Activated T-cell treated with anti-CD3 and anti-CD28 coated beads, Interleukin-2, amount 50 U/mL, for 4 hours (primary cell): Measurements from ENCODE around the gene ASTE1. TPM values are rescaled to one million over a fixed set of nuclear protein-coding genes. Genes with fewer than 3 reads are reported as not detected.
"Not testable (repeated sequence)": the region's sequence is repeated elsewhere in the genome, so short reads cannot be mapped to it uniquely, and the experiment has no call there.

Experiments
- ATAC-seq, 2 donors: fragments of 200-7000 bp; cut with Tn5 transposase; one replicate each; pipeline ENCODE4 v1.10.0; 2021
- DNase-seq: peaks from one replicate; pipeline ENCODE4 v3.0.0-alpha.2; 2020
- H3K27me3 Mint-ChIP-seq: one replicate; pipeline ENCODE4 v1.8.0; 2021; ENCODE audit warnings: low read depth, mixed read lengths
- H3K36me3 Mint-ChIP-seq: one replicate; pipeline ENCODE4 v1.8.0; 2022; ENCODE audit warnings: mixed read lengths; ENCODE audit not compliant: insufficient read depth
- H3K4me1 Mint-ChIP-seq: one replicate; pipeline ENCODE4 v1.8.0; 2021; ENCODE audit warnings: low read depth, mixed read lengths
- H3K4me3 Mint-ChIP-seq: one replicate; pipeline ENCODE4 v1.8.0; 2021; ENCODE audit warnings: mild to moderate bottlenecking, moderate library complexity, mixed read lengths
- H3K9me3 Mint-ChIP-seq: one replicate; pipeline ENCODE4 v1.8.0; 2021; ENCODE audit warnings: mixed read lengths
- total RNA-seq, 3 donors: library from RNA; stranded (reverse); gene quantifications; one replicate each; pipeline ENCODE4 v1.2.1, GENCODE V29; 2021

The ASTE1 gene
- total RNA-seq, 3 donors from 2014 or later = 11.5 to 14.0 (median 12.7) TPM

- Mint-ChIP-seq H3K36me3 (peaks cover 28% of the 10 kb centered on the region), H3K9me3 (no peaks in the 10 kb centered on the region), H3K4me1 (no peaks in the 10 kb centered on the region), H3K4me3 (no peak overlapping the region), H3K27me3 (no peaks in the 10 kb centered on the region)
- no peak for DNase-seq
- peak in 1 of 2 donors; percentile 18 for ATAC-seq
Measured at GRCh38 chr3:130991126-130991525, 35.5 kb downstream of the ASTE1 start.

GRCh38 chr3:130990282-130990681, 36.3 kb downstream of the ASTE1 start:
- no peak for ATAC-seq
- Mint-ChIP-seq H3K27me3 (no peaks in the 10 kb centered on the region), H3K4me3 (no peak overlapping the region)

GRCh38 chr3:130981469-130981868, 45.2 kb downstream of the ASTE1 start:
- Mint-ChIP-seq H3K4me1 (no peaks in the 10 kb centered on the region), H3K9me3 (no peaks in the 10 kb centered on the region), H3K4me3 (no peak overlapping the region), H3K36me3 (peaks cover 40% of the 10 kb centered on the region), H3K27me3 (no peaks in the 10 kb centered on the region)
- DNase-seq (no peak), ATAC-seq (no peak)

More at GRCh38 chr3:130990282-130990681, 36.3 kb downstream of the ASTE1 start:
- Mint-ChIP-seq H3K36me3 (peaks cover 28% of the 10 kb centered on the region), H3K4me1 (no peaks in the 10 kb centered on the region), H3K9me3 (no peaks in the 10 kb centered on the region)
- no peak for DNase-seq

- Mint-ChIP-seq H3K4me3 (no peak overlapping the region), H3K27me3 (no peaks in the 10 kb centered on the region), H3K36me3 (peaks cover 48% of the 10 kb centered on the region), H3K4me1 (no peaks in the 10 kb centered on the region), H3K9me3 (no peaks in the 10 kb centered on the region)
- no peak for DNase-seq
- ATAC-seq = no peak
Measured at GRCh38 chr3:130979117-130979516, 47.5 kb downstream of the ASTE1 start.

- ATAC-seq = no peak
- peaks cover 46% of the 10 kb centered on the region for H3K36me3 Mint-ChIP-seq
Measured at GRCh38 chr3:130976706-130977105, 49.9 kb downstream of the ASTE1 start.

GRCh38 chr3:130975251-130975650, 51.4 kb downstream of the ASTE1 start:
- DNase-seq (no peak), ATAC-seq (no peak)
- Mint-ChIP-seq H3K4me1 (no peaks in the 10 kb centered on the region), H3K9me3 (no peaks in the 10 kb centered on the region), H3K27me3 (no peaks in the 10 kb centered on the region), H3K36me3 (peaks cover 48% of the 10 kb centered on the region), H3K4me3 (no peak overlapping the region)

More at GRCh38 chr3:130976706-130977105, 49.9 kb downstream of the ASTE1 start:
- H3K27me3 Mint-ChIP-seq = no peaks in the 10 kb centered on the region
- H3K4me3 Mint-ChIP-seq = no peak overlapping the region
- no peaks in the 10 kb centered on the region for H3K9me3 Mint-ChIP-seq
- H3K4me1 Mint-ChIP-seq = no peaks in the 10 kb centered on the region
- DNase-seq = no peak

GRCh38 chr3:130974201-130974600, 52.4 kb downstream of the ASTE1 start:
- Mint-ChIP-seq H3K4me1 (no peaks in the 10 kb centered on the region), H3K4me3 (no peak overlapping the region), H3K9me3 (no peaks in the 10 kb centered on the region), H3K27me3 (no peaks in the 10 kb centered on the region), H3K36me3 (peaks cover 48% of the 10 kb centered on the region)
- ATAC-seq (no peak), DNase-seq (no peak)

GRCh38 chr3:130973406-130973805, 53.2 kb downstream of the ASTE1 start:
- Mint-ChIP-seq H3K36me3 (peaks cover 49% of the 10 kb centered on the region), H3K9me3 (no peaks in the 10 kb centered on the region), H3K4me3 (no peak overlapping the region), H3K4me1 (no peaks in the 10 kb centered on the region), H3K27me3 (no peaks in the 10 kb centered on the region)
- DNase-seq = no peak
- ATAC-seq = no peak

- not testable (repeated sequence) for H3K27me3 Mint-ChIP-seq, ATAC-seq, H3K4me1 Mint-ChIP-seq
Measured at GRCh38 chr3:130972592-130972991, 54.0 kb downstream of the ASTE1 start.

GRCh38 chr3:130971208-130971607, 55.4 kb downstream of the ASTE1 start:
- DNase-seq (no peak), ATAC-seq (no peak)
- Mint-ChIP-seq H3K4me1 (no peaks in the 10 kb centered on the region), H3K36me3 (peaks cover 54% of the 10 kb centered on the region), H3K4me3 (no peak overlapping the region), H3K27me3 (no peaks in the 10 kb centered on the region), H3K9me3 (no peaks in the 10 kb centered on the region)

More at GRCh38 chr3:130972592-130972991, 54.0 kb downstream of the ASTE1 start:
- peaks cover 49% of the 10 kb centered on the region for H3K36me3 Mint-ChIP-seq
- H3K9me3 Mint-ChIP-seq, DNase-seq, H3K4me3 Mint-ChIP-seq: not testable (repeated sequence)

- DNase-seq (no peak), ATAC-seq (no peak)
Measured at GRCh38 chr3:130969621-130970020, 57.0 kb downstream of the ASTE1 start.

GRCh38 chr3:130968221-130968620, 58.4 kb downstream of the ASTE1 start:
- no peak for ATAC-seq
- H3K4me1 Mint-ChIP-seq = no peaks in the 10 kb centered on the region
- H3K36me3 Mint-ChIP-seq = peaks cover 60% of the 10 kb centered on the region
- no peak for DNase-seq
- H3K9me3 Mint-ChIP-seq = no peaks in the 10 kb centered on the region
- H3K4me3 Mint-ChIP-seq = no peak overlapping the region
- no peaks in the 10 kb centered on the region for H3K27me3 Mint-ChIP-seq

More at GRCh38 chr3:130969621-130970020, 57.0 kb downstream of the ASTE1 start:
- Mint-ChIP-seq H3K9me3 (no peaks in the 10 kb centered on the region), H3K36me3 (peaks cover 62% of the 10 kb centered on the region), H3K4me1 (no peaks in the 10 kb centered on the region), H3K4me3 (no peak overlapping the region), H3K27me3 (no peaks in the 10 kb centered on the region)

GRCh38 chr3:130967281-130967680, 59.3 kb downstream of the ASTE1 start:
- Mint-ChIP-seq H3K36me3 (peaks cover 59% of the 10 kb centered on the region), H3K4me1 (no peaks in the 10 kb centered on the region), H3K27me3 (no peaks in the 10 kb centered on the region), H3K4me3 (no peak overlapping the region), H3K9me3 (no peaks in the 10 kb centered on the region)
- ATAC-seq = no peak
- no peak for DNase-seq

- Mint-ChIP-seq H3K4me3 (no peak overlapping the region), H3K36me3 (peaks cover 57% of the 10 kb centered on the region)
- ATAC-seq = no peak
Measured at GRCh38 chr3:130963878-130964277, 62.7 kb downstream of the ASTE1 start.

More at GRCh38 chr3:130963878-130964277, 62.7 kb downstream of the ASTE1 start:
- Mint-ChIP-seq H3K4me1 (no peaks in the 10 kb centered on the region), H3K27me3 (no peaks in the 10 kb centered on the region), H3K9me3 (no peaks in the 10 kb centered on the region)
- no peak for DNase-seq
